Left lung (tissue), 10 donors: Measurements from ENCODE around the gene MRFAP1L1. TPM values are rescaled to one million over a fixed set of nuclear protein-coding genes. Genes with fewer than 3 reads are reported as not detected.

Experiments used
- ATAC-seq: fragments of 200-7000 bp; cut with Tn5 transposase; one replicate; pipeline ENCODE4 v1.9.1; 2020; ENCODE audit warnings: moderate library complexity
- DNase-seq, 4 donors: peaks; one replicate each; pipeline ENCODE4 v3.0.0-alpha.2; 2013 to 2020
- H3K27ac ChIP-seq, 2 donors: fragments of 200-600 bp; sonication (generic) in 1 of 2; one replicate each; pipeline versions ENCODE4 v1.5.0 to v1.8.0; 2020 to 2021
- H3K27me3 ChIP-seq, 2 donors: fragments of 200-600 bp; sonication (generic) in 1 of 2; one replicate each; pipeline versions ENCODE4 v1.5.0 to v1.8.0; 2020 to 2021
- H3K36me3 ChIP-seq, 2 donors: fragments of 200-600 bp; sonication (generic) in 1 of 2; one replicate each; pipeline versions ENCODE4 v1.5.0 to v1.8.0; 2020 to 2021
- H3K4me1 ChIP-seq, 2 donors: fragments of 200-600 bp; one replicate each; pipeline ENCODE4 v1.8.0; 2021
- H3K4me3 ChIP-seq, 2 donors: fragments of 200-600 bp; sonication (generic) in 1 of 2; one replicate each; pipeline versions ENCODE4 v1.5.0 to v1.8.0; 2020 to 2021; ENCODE audit warnings: mild to moderate bottlenecking in 1 of 2
- H3K9me3 ChIP-seq, 2 donors: fragments of 200-600 bp; sonication (generic) in 1 of 2; one replicate each; pipeline versions ENCODE4 v1.5.0 to v1.8.0; 2020 to 2021
- intact Hi-C, 2 donors: fragments of 100-400 bp; cut with DNase I; formaldehyde crosslinking; loops; one replicate each; pipeline versions ENCODE4 v1.11.2 to v1.14.2; 2022
- polyA plus RNA-seq, 6 donors: library from polyadenylated mRNA; unstranded; fragments of 120-200 nt; gene quantifications; one replicate each; pipeline ENCODE4 v1.2.1, GENCODE V29; 2013; ENCODE audit not compliant: insufficient read length in 6 of 6
- total RNA-seq, 2 donors: library from RNA; stranded (reverse); fragmentation: NEBNext Ultra II Directional; extraction: Animal tissue kit (Norgen Biotek cat#: 25700); gene quantifications; one replicate each; pipeline ENCODE4 v1.2.1, GENCODE V29; 2021
- TF ChIP-seq, protein P1 (sequence below), 2 donors: fragments of 200-600 bp; sonication (generic) in 1 of 2; IDR thresholded peaks; one replicate each; pipeline versions ENCODE4 v1.5.0 to v1.8.0; 2021; ENCODE audit warnings: antibody characterized with exemption in 2 of 2
- donor health status: DM: no; HTN: yes; CAD: no.
- donor health status: DM: no; HTN: no; CAD: no.

MRFAP1L1 gene
- total and polyA plus RNA-seq, 8 donors = 43.3 to 125 (median 107) TPM

DNA sequence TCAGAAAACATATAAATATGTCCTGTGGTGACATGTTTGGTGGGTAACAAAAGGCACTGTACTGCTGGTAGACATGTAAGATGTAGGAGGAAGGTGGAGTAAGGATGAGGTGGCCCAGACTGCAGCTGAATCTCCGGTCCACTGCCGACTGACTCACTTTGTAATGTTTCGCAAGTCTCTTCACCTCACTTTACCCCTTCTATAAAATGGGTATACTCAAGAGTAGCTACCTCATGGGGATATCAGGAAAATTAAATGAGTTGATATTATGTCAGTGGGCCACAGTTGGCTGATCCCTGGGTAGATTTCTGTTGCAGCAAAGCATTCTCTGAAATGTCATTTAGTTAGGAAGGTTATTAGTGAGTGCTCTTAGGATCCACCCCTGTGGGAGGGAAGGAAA is 47.1 kb downstream of the MRFAP1L1 start:
- Histone ChIP-seq H3K27ac (no peak overlapping the region), H3K4me3 (no peak overlapping the region), H3K4me1 (peaks cover 9 to 25% of the 10 kb centered on the region in 2 donors), H3K36me3 (no peaks in the 10 kb centered on the region), H3K27me3 (peaks cover 25 to 70% of the 10 kb centered on the region in 2 donors), H3K9me3 (no peaks in the 10 kb centered on the region)
- TF ChIP-seq, protein P1, sequence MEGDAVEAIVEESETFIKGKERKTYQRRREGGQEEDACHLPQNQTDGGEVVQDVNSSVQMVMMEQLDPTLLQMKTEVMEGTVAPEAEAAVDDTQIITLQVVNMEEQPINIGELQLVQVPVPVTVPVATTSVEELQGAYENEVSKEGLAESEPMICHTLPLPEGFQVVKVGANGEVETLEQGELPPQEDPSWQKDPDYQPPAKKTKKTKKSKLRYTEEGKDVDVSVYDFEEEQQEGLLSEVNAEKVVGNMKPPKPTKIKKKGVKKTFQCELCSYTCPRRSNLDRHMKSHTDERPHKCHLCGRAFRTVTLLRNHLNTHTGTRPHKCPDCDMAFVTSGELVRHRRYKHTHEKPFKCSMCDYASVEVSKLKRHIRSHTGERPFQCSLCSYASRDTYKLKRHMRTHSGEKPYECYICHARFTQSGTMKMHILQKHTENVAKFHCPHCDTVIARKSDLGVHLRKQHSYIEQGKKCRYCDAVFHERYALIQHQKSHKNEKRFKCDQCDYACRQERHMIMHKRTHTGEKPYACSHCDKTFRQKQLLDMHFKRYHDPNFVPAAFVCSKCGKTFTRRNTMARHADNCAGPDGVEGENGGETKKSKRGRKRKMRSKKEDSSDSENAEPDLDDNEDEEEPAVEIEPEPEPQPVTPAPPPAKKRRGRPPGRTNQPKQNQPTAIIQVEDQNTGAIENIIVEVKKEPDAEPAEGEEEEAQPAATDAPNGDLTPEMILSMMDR (IDR thresholded peaks at IDR 0.05) = no peak
- ATAC-seq = no peak
- peak in 1 of 4 donors; percentile 8 for DNase-seq
- intact Hi-C loops = no loop called here

DNA sequence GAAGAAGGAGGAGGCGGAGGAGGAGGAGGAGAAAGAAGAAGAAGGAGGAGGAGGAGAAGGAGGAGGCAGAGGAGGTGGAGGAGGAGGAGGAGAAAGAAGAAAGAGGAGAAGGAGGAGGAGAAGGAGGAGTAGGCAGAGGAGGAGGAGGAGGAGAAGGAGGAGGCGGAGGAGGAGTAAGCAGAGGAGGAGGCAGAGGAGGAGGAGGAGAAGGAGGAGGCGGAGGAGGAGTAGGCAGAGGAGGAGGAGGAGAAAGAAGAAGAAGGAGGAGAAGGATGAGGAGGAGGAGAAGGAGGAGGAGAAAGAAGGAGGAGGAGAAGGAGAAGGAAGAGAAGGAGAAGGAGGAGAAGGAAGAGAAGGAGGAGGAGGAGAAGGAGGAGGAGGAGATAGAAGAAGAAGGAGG is 49.2 kb downstream of the MRFAP1L1 start:
- Histone ChIP-seq H3K27ac (no peak overlapping the region), H3K4me3 (no peak overlapping the region), H3K4me1 (peaks cover 9 to 25% of the 10 kb centered on the region in 2 donors), H3K36me3 (no peaks in the 10 kb centered on the region), H3K9me3 (no peaks in the 10 kb centered on the region), H3K27me3 (peaks cover 25 to 66% of the 10 kb centered on the region in 2 donors)
- TF ChIP-seq, protein P1 (IDR thresholded peaks at IDR 0.05) = no peak
- ATAC-seq (peak; percentile 19), DNase-seq (peak in 1 of 4 donors; percentile 29)
- intact Hi-C loops = no loop called here

GRCh38 chr4:6659897-6660296 is 49.8 kb downstream of the MRFAP1L1 start:
- intact Hi-C loops = no loop called here
- H3K4me3 ChIP-seq = no peak overlapping the region
- H3K27me3 ChIP-seq = peaks cover 20 to 61% of the 10 kb centered on the region in 2 donors
- ATAC-seq (no peak), DNase-seq (no peak)
- no peak overlapping the region for H3K27ac ChIP-seq
- TF ChIP-seq, protein P1 (IDR thresholded peaks at IDR 0.05) = no peak
- peaks cover 9 to 24% of the 10 kb centered on the region in 2 donors for H3K4me1 ChIP-seq
- no peaks in the 10 kb centered on the region for H3K9me3 ChIP-seq
- H3K36me3 ChIP-seq = no peaks in the 10 kb centered on the region

- peak overlapping the region in 1 of 2 donors; percentile 34 for H3K27ac ChIP-seq
- peaks cover 10 to 48% of the 10 kb centered on the region in 2 donors for H3K27me3 ChIP-seq
- H3K4me3 ChIP-seq = peak overlapping the region; percentile 10 to 30
- ATAC-seq (peak; percentile 84), DNase-seq (peak in 2 of 4 donors; percentile 46 to 87)
- H3K4me1 ChIP-seq = peaks cover 0 to 11% of the 10 kb centered on the region in 2 donors
- intact Hi-C loops = no loop called here
- H3K9me3 ChIP-seq = no peaks in the 10 kb centered on the region
- H3K36me3 ChIP-seq = no peaks in the 10 kb centered on the region
- TF ChIP-seq, protein P1 (IDR thresholded peaks at IDR 0.05) = no peak
Observed at GRCh38 chr4:6658597-6659075, 51.0 kb downstream of the MRFAP1L1 start.

DNA sequence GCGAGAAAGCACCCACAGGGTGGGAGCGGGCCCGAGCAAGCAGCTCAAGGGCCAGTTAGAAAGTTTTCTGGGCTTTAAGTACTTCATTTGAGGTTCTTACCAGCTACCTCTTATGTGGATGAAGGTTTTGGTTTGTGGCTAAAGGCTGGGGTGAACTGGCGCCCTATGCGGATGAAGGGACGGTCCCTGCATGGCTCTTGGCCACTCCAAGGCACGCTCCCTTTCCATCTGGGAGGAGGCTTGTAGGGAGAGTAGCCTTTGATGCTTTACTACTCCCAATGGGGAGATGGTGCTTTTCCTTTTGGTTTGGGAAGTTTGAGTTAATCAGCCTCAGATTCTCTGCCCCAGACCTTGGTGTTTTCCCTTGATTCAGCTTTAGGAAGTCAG is 51.5 kb downstream of the MRFAP1L1 start:
- Histone ChIP-seq H3K9me3 (no peaks in the 10 kb centered on the region), H3K27ac (no peak overlapping the region), H3K4me3 (peak overlapping the region in 1 of 2 donors; percentile 30), H3K27me3 (peaks cover 7 to 44% of the 10 kb centered on the region in 2 donors), H3K4me1 (peaks cover 0 to 10% of the 10 kb centered on the region in 2 donors), H3K36me3 (no peaks in the 10 kb centered on the region)
- no peak for ATAC-seq
- TF ChIP-seq, protein P1 (IDR thresholded peaks at IDR 0.05) = no peak
- intact Hi-C loops = no loop called here
- DNase-seq = peak in 1 of 4 donors; percentile 13

Other genes starting within 250 kb of the MRFAP1L1 start
- gene PPP2R2C, start 237.3 kb downstream of the MRFAP1L1 start, total RNA-seq = under 1 TPM in 1 of 2 donors, not detected in 1; 0.35 TPM
- under 1 TPM; 0.29 to 0.50 (median 0.43) TPM for gene PPP2R2C, start 237.3 kb downstream of the MRFAP1L1 start, polyA plus RNA-seq
- gene MAN2B2, start 134.7 kb downstream of the MRFAP1L1 start, total RNA-seq = 10 to 100 TPM; 27.3 to 38.3 TPM
- 10 to 100 TPM; 14.2 to 18.1 (median 16.1) TPM for gene MAN2B2, start 134.7 kb downstream of the MRFAP1L1 start, polyA plus RNA-seq
- gene MRFAP1, start 69.2 kb downstream of the MRFAP1L1 start, total RNA-seq = 100 to 1,000 TPM; 256 to 273 TPM
- 100 to 1,000 TPM; 346 to 399 (median 384) TPM for gene MRFAP1, start 69.2 kb downstream of the MRFAP1L1 start, polyA plus RNA-seq
- 10 to 100 TPM in 1 of 2 donors, 1 to 10 TPM in 1; 5.9 to 85.0 TPM for gene S100P, start 16.0 kb downstream of the MRFAP1L1 start, total RNA-seq
- 1 to 10 TPM; 2.3 to 6.0 (median 4.2) TPM for gene S100P, start 16.0 kb downstream of the MRFAP1L1 start, polyA plus RNA-seq
- 10 to 100 TPM; 10.8 to 11.1 TPM for gene BLOC1S4, start 6.3 kb upstream of the MRFAP1L1 start, total RNA-seq
- 10 to 100 TPM in 5 of 6 donors, 1 to 10 TPM in 1; 9.0 to 12.8 (median 10.9) TPM for gene BLOC1S4, start 6.3 kb upstream of the MRFAP1L1 start, polyA plus RNA-seq
- gene KIAA0232, start 72.9 kb upstream of the MRFAP1L1 start, total RNA-seq = 10 to 100 TPM; 24.3 to 28.6 TPM
- gene KIAA0232, start 72.9 kb upstream of the MRFAP1L1 start, polyA plus RNA-seq = 10 to 100 TPM; 27.6 to 34.3 (median 30.2) TPM
- gene TBC1D14, start 200.0 kb upstream of the MRFAP1L1 start, total RNA-seq = 10 to 100 TPM; 45.6 to 73.4 TPM
- gene TBC1D14, start 200.0 kb upstream of the MRFAP1L1 start, polyA plus RNA-seq = 10 to 100 TPM; 39.2 to 47.1 (median 44.2) TPM